ENCODE data around the gene ANAPC16. TPM values are rescaled to one million over a fixed set of nuclear protein-coding genes. Genes with fewer than 3 reads are reported as not detected.

ANAPC16 gene
- total RNA-seq, 4 donors from 2014 or later, result 106 to 157 (median 143) TPM

GRCh38 chr10:72274730-72275350 is 59.0 kb downstream of the ANAPC16 start:
- peak; percentile 73 to 81 (median 73) for TF ChIP-seq CTCF (IDR thresholded peaks at IDR 0.05)
- no peak for TF ChIP-seq POLR2A (IDR thresholded peaks at IDR 0.05; ENCODE audit: low read depth)
- no peak for TF ChIP-seq EP300 (IDR thresholded peaks at IDR 0.05)
- peak; percentile 64 to 67 for TF ChIP-seq POLR2AphosphoS5 (IDR thresholded peaks at IDR 0.05)
- Histone ChIP-seq H3K27ac (replicated peaks in 1 of 4) (peak overlapping the region; percentile 98 to 100 (median 99)), H3K9me3 (no peaks in the 10 kb centered on the region), H3K36me3 (peaks cover 13 to 27% (median 18%) of the 10 kb centered on the region in 4 donors), H3K4me1 (peaks cover 27 to 47% (median 37%) of the 10 kb centered on the region in 4 donors), H3K27me3 (no peaks in the 10 kb centered on the region), H3K4me3 (peak overlapping the region; percentile 65 to 95 (median 86))
- no peak for DNase-seq (ENCODE audit: extremely low spot score)
- WGBS, result 11% methylated on average over 12 of the region's 26 CpGs
- intact Hi-C loops (cut with DNase I), result loop anchor here (2.0 to 5.0 kb wide), 2 partner anchors 54 to 58 kb away; partner anchors contain the start of genes ANAPC16 and ASCC1

- peak overlapping the region; percentile 65 to 95 (median 86) for H3K4me3 ChIP-seq
- no peaks in the 10 kb centered on the region for H3K27me3 ChIP-seq
- no peak for DNase-seq (ENCODE audit: extremely low spot score)
- TF ChIP-seq CTCF (IDR thresholded peaks at IDR 0.05) (no peak), EP300 (IDR thresholded peaks at IDR 0.05) (no peak), POLR2A (IDR thresholded peaks at IDR 0.05; ENCODE audit: low read depth) (no peak), POLR2AphosphoS5 (IDR thresholded peaks at IDR 0.05) (peak in 1 of 2 donors; percentile 4)
- peaks cover 27 to 47% (median 39%) of the 10 kb centered on the region in 4 donors for H3K4me1 ChIP-seq
- H3K9me3 ChIP-seq, result no peaks in the 10 kb centered on the region
- intact Hi-C loops (cut with DNase I), result loop anchor here (2.0 kb wide), 1 partner anchor 53 kb away; no protein-coding TSS in a partner anchor
- WGBS, result 19% methylated on average over 12 of the region's 12 CpGs
- H3K36me3 ChIP-seq, result peaks cover 13 to 27% (median 18%) of the 10 kb centered on the region in 4 donors
- H3K27ac ChIP-seq (replicated peaks in 1 of 4), result peak overlapping the region; percentile 98 to 100 (median 99)
Observed at GRCh38 chr10:72275351-72276012, 59.7 kb downstream of the ANAPC16 start.

GRCh38 chr10:72276013-72276387 is 60.2 kb downstream of the ANAPC16 start:
- H3K27ac ChIP-seq (replicated peaks in 1 of 4), result peak overlapping the region; percentile 98 to 100 (median 99)
- no peaks in the 10 kb centered on the region for H3K27me3 ChIP-seq
- no peak for DNase-seq (ENCODE audit: extremely low spot score)
- intact Hi-C loops (cut with DNase I), result no loop called here
- no peaks in the 10 kb centered on the region for H3K9me3 ChIP-seq
- H3K4me3 ChIP-seq, result peak overlapping the region; percentile 65 to 95 (median 86)
- WGBS, result 49% methylated on average over 4 of the region's 4 CpGs
- peaks cover 27 to 44% (median 39%) of the 10 kb centered on the region in 4 donors for H3K4me1 ChIP-seq
- peaks cover 13 to 27% (median 18%) of the 10 kb centered on the region in 4 donors for H3K36me3 ChIP-seq
- TF ChIP-seq POLR2AphosphoS5 (IDR thresholded peaks at IDR 0.05) (no peak), EP300 (IDR thresholded peaks at IDR 0.05) (no peak), CTCF (IDR thresholded peaks at IDR 0.05) (no peak), POLR2A (IDR thresholded peaks at IDR 0.05; ENCODE audit: low read depth) (no peak)

- H3K27ac ChIP-seq (replicated peaks in 1 of 4), result peak overlapping the region; percentile 98 to 100 (median 99)
- TF ChIP-seq EP300 (IDR thresholded peaks at IDR 0.05) (no peak), CTCF (IDR thresholded peaks at IDR 0.05) (no peak), POLR2A (IDR thresholded peaks at IDR 0.05; ENCODE audit: low read depth) (no peak), POLR2AphosphoS5 (IDR thresholded peaks at IDR 0.05) (peak in 1 of 2 donors; percentile 46)
- H3K9me3 ChIP-seq, result no peaks in the 10 kb centered on the region
- peaks cover 25 to 43% (median 38%) of the 10 kb centered on the region in 4 donors for H3K4me1 ChIP-seq
- no peak for DNase-seq (ENCODE audit: extremely low spot score)
- peak overlapping the region; percentile 65 to 95 (median 86) for H3K4me3 ChIP-seq
- H3K36me3 ChIP-seq, result peaks cover 13 to 27% (median 18%) of the 10 kb centered on the region in 4 donors
- intact Hi-C loops (cut with DNase I), result no loop called here
- H3K27me3 ChIP-seq, result no peaks in the 10 kb centered on the region
- WGBS, result 76% methylated on average over 6 of the region's 6 CpGs
Observed at GRCh38 chr10:72276421-72277339, 60.9 kb downstream of the ANAPC16 start.
